GM12878 (cell line): ENCODE data around the gene COL8A2. TPM values are rescaled to one million over a fixed set of nuclear protein-coding genes. Genes with fewer than 3 reads are reported as not detected.

ENCODE experiments used
- ATF3 ChIP-seq: IDR thresholded peaks from 2 replicates; pipeline ENCODE4 v1.6.1; 2011; ENCODE audit warnings: low read depth, mild to moderate bottlenecking, low read length, moderate library complexity, borderline replicate concordance; ENCODE audit errors: extremely low read depth
- BACH1 ChIP-seq: fragments of 450-650 bp; IDR thresholded peaks from 2 replicates; pipeline ENCODE4 v1.6.1; 2017; ENCODE audit warnings: mild to moderate bottlenecking, borderline replicate concordance
- ELK1 ChIP-seq: IDR thresholded peaks from 2 replicates; pipeline ENCODE4 v1.6.1; 2012; ENCODE audit warnings: low read depth, low read length, improper control_type of control experiment
- GABPA ChIP-seq: IDR thresholded peaks from 2 replicates; pipeline ENCODE4 v1.6.1; 2014; ENCODE audit warnings: antibody characterized with exemption, low read depth, mild to moderate bottlenecking, inconsistent platforms
- HCFC1 ChIP-seq: fragments of 150-350 bp; IDR thresholded peaks from 2 replicates; pipeline ENCODE4 v1.6.1; 2014; ENCODE audit warnings: low read length
- MAX ChIP-seq: IDR thresholded peaks from 2 replicates; pipeline ENCODE4 v1.6.1; 2012; ENCODE audit warnings: low read depth, low read length, improper control_type of control experiment
- NKRF ChIP-seq: fragments of 450-650 bp; conservative IDR thresholded peaks from 2 replicates; pipeline ENCODE4 v1.6.1; 2017; ENCODE audit warnings: mild to moderate bottlenecking, moderate library complexity
- NR2C1 ChIP-seq: fragments of 450-650 bp; IDR thresholded peaks from 2 replicates; pipeline ENCODE4 v1.6.1; 2017; ENCODE audit warnings: antibody characterized with exemption, mild to moderate bottlenecking, moderate library complexity
- SIX5 ChIP-seq: IDR thresholded peaks from 2 replicates; pipeline ENCODE4 v1.6.1; 2011; ENCODE audit warnings: mild to moderate bottlenecking, low read depth, low read length, moderate library complexity; ENCODE audit not compliant: severe bottlenecking
- SPI1 ChIP-seq: IDR thresholded peaks from 2 replicates; pipeline ENCODE4 v1.6.1; 2011; ENCODE audit warnings: low read depth, mild to moderate bottlenecking, low read length, moderate library complexity, borderline replicate concordance; ENCODE audit not compliant: insufficient read depth
- ZBTB11 ChIP-seq: fragments of 450-650 bp; formaldehyde crosslinking; IDR thresholded peaks from 2 replicates; pipeline ENCODE4 v1.5.0; 2022; ENCODE audit warnings: mild to moderate bottlenecking, missing genetic modification characterization
- ZBTB4 ChIP-seq: fragments of 450-650 bp; formaldehyde crosslinking; IDR thresholded peaks from 2 replicates; pipeline ENCODE4 v1.4.0; 2022; ENCODE audit warnings: mild to moderate bottlenecking, moderate library complexity
- ZNF274 ChIP-seq: IDR thresholded peaks from one replicate; pipeline ENCODE4 v1.8.0; 2011; ENCODE audit not compliant: insufficient read length, insufficient read depth
- ZNF384 ChIP-seq: IDR thresholded peaks from 2 replicates; pipeline ENCODE4 v1.6.1; 2012; ENCODE audit warnings: low read depth, mild to moderate bottlenecking, low read length, improper control_type of control experiment, borderline replicate concordance
- polyA plus RNA-seq, 11 experiments: library from polyadenylated mRNA; depleted of rRNA in 4 of 11; unstranded in 6 of 11; stranded (reverse) in 5 of 11; fragments of >200 nt; fragmentation: Nextera tagmentation in 4 of 11; fragmentation: Illumina TruSeq in 1 of 11; extraction: Ambion mirVana in 4 of 11; extraction: Trizol in 1 of 11; gene quantifications; 1 replicate in 1 of 11; 2 replicates in 10 of 11; pipeline versions ENCODE4 v1.2.1 to v1.2.3, GENCODE V29; 2011 to 2016; ENCODE audit warnings: inconsistent platforms in 2 of 11, missing spikeins in 2 of 11, low read depth in 1 of 11
- total RNA-seq, 4 experiments: library from RNA; depleted of rRNA in 3 of 4; stranded (reverse); fragments of >200 nt in 3 of 4; fragmentation: Illumina TruSeq in 1 of 4; extraction: Trizol in 1 of 4; gene quantifications; 2 replicates each; pipeline versions ENCODE4 v1.2.1 to v1.2.3, GENCODE V29; 2013 to 2021

COL8A2 gene
- total and polyA plus RNA-seq, 10 of the 15 experiments (the other 5 are each of a cell fraction or from before 2014, with no cell fraction given) = 0.01 TPM; not detected in 9

- peak; percentile 98 for TF ChIP-seq NKRF
- TF ChIP-seq ZNF274 = no peak
- peak; percentile 94 for TF ChIP-seq GABPA
- TF ChIP-seq HCFC1 = peak; percentile 84
- TF ChIP-seq ATF3 = no peak; the same call in 1 of the 2 replicates
- peak; percentile 70 for TF ChIP-seq NR2C1
- peak; percentile 95 for TF ChIP-seq ELK1
- peak; percentile 68 for TF ChIP-seq ZBTB11 (CRISPR knock-in tag)
- TF ChIP-seq SIX5 = peak; percentile 50
- TF ChIP-seq ZBTB4 (CRISPR knock-in tag) = no peak
- no peak for TF ChIP-seq ZNF384
- TF ChIP-seq MAX = peak; percentile 63
- TF ChIP-seq BACH1 = peak; percentile 86
- TF ChIP-seq SPI1 = peak; percentile 33; the same call in 1 of the 2 replicates
Observed at GRCh38 chr1:36088577-36089392, 36.2 kb downstream of the COL8A2 start, which contains the start of gene ADPRS (continued).
